Measurements from ENCODE around the gene PON2. TPM values are rescaled to one million over a fixed set of nuclear protein-coding genes. Genes with fewer than 3 reads are reported as not detected.

PON2 gene
- total and polyA plus RNA-seq, 2 of the 13 experiments (the other 11 are each of a cell fraction or from before 2014, with no cell fraction given) = 202 to 217 TPM

GRCh38 chr7:95478272-95479037 is 43.6 kb upstream of the PON2 start (continued):
- TF ChIP-seq NR0B2 (CRISPR knock-in tag; IDR thresholded peaks at IDR 0.05) (no peak), JARID2 (CRISPR knock-in tag; IDR thresholded peaks at IDR 0.05; ENCODE audit: insufficient replicate concordance) (no peak), ZNF512 (CRISPR knock-in tag; IDR thresholded peaks at IDR 0.05) (no peak), NAIF1 (CRISPR knock-in tag; IDR thresholded peaks at IDR 0.05; ENCODE audit: borderline replicate concordance) (no peak), ATF7-NPFF (CRISPR knock-in tag; IDR thresholded peaks at IDR 0.05; ENCODE audit: low read depth) (no peak), ATF1 (CRISPR knock-in tag; IDR thresholded peaks at IDR 0.05) (no peak), ZNF235 (CRISPR knock-in tag; IDR thresholded peaks at IDR 0.05; ENCODE audit: borderline replicate concordance) (no peak), ZGPAT (CRISPR knock-in tag; IDR thresholded peaks at IDR 0.05) (no peak), TBX3 (IDR thresholded peaks at IDR 0.05; ENCODE audit: borderline replicate concordance) (no peak), NFE2L2 (IDR thresholded peaks at IDR 0.05; ENCODE audit: low read length) (no peak), BATF2 (CRISPR knock-in tag; IDR thresholded peaks at IDR 0.05) (no peak), GABPA (IDR thresholded peaks at IDR 0.05; ENCODE audit: low read depth, low read length) (no peak), GABPA (CRISPR knock-in tag; IDR thresholded peaks at IDR 0.05; ENCODE audit: low read depth) (0 out of 2 replicates have a peak, but pooled peaks have one; percentile 5), RFX1 (IDR thresholded peaks at IDR 0.05) (peak; percentile 70), MTF2 (CRISPR knock-in tag; IDR thresholded peaks at IDR 0.05; ENCODE audit: borderline replicate concordance) (no peak), KDM5B (CRISPR knock-in tag; IDR thresholded peaks at IDR 0.05; ENCODE audit: borderline replicate concordance) (no peak), PRDM10 (CRISPR knock-in tag; IDR thresholded peaks at IDR 0.05; ENCODE audit: low read depth) (no peak), NR2F6 (IDR thresholded peaks at IDR 0.05) (no peak), NR2F6 (CRISPR knock-in tag; IDR thresholded peaks at IDR 0.05) (no peak), ZNF660 (CRISPR knock-in tag; IDR thresholded peaks at IDR 0.05; ENCODE audit: borderline replicate concordance, low read depth) (no peak), U2AF2 (IDR thresholded peaks at IDR 0.05; ENCODE audit: low read depth, low read length) (no peak), ZNF883 (CRISPR knock-in tag; IDR thresholded peaks at IDR 0.05; ENCODE audit: not compliant biosample characterization) (no peak)

Measured in HepG2 (cell line).